Inflammatory macrophage treated with lipopolysaccharide for 1 hour (primary cell): ENCODE measurements around the gene PCGF3.
"Not testable (repeated sequence)": the region's sequence is repeated elsewhere in the genome, so short reads cannot be mapped to it uniquely, and the experiment has no call there.

Experiments
- DNase-seq, 2 donors: peaks; one replicate each; pipeline ENCODE4 v3.0.0-alpha.2; 2020 to 2022

The PCGF3 gene

GRCh38 chr4:725391-726234, 20.0 kb downstream of the PCGF3 start:
- DNase-seq, result no peak

DNA sequence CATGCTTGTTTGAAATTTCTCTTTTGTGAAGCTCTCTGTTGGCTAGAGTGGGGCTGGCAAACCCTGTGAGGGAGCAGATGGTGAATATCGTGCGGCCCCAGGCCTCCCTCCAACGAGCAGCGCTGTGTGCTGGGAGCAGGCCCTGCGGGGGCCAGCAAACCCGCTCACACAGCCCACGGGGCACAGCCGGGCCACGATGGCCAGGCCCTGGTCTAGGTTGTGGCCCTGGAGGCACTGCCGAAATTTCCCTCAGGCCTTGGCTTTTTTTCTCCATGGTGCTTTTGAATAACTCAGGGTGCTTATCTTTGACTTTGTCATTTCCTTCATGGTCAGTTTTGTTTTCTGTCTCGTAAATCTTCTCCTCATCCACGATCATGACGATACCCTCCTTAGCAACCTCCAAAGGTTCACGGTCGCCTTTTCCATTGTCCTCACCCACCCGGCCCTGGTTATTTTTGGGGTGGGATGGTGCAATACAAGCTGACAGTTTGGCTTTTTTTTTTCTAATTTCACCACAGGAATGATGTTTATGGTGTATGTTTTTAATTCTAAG, 20.7 kb downstream of the PCGF3 start:
- no peak for DNase-seq

DNA sequence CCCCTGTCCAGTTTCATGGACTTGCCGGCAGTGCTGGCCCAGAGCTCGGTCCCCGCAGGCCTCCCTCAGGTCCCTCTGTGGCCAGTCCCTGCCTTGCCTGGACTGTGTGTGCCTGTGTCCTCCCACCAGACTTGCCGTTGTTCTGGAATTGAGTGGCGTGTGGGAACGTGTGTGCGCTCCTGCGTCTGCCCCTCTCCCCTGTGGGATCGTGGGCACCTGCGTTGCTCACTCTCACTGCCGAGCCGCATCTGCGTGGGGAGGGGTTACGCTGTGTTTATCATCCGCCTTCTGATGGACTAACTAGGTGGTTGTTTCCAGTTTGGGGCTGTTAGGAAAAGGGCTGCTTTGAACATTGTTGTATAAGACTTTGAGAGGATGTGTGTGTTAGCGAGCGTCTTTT, 21.2 kb downstream of the PCGF3 start:
- no peak for DNase-seq

DNA sequence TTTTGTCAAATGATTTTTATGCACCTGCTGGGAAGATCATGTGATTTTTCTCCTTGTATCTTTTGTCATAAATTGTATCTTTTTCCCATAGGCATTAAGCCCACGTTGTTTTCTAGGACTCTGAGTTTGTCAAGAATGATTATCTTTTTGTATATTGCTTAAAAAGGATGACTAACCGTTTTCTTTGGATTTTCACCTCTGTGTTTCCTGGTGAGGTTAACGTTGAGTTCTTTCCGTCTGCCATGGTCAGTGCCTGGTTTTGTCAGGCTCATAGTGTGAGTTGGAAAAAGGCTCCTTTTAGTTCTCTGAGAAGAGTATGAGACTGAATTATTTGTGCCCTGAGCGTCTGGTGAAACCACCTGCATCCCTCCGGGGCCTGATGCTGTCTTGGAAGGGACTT, 21.9 kb downstream of the PCGF3 start:
- DNase-seq, result no peak

DNA sequence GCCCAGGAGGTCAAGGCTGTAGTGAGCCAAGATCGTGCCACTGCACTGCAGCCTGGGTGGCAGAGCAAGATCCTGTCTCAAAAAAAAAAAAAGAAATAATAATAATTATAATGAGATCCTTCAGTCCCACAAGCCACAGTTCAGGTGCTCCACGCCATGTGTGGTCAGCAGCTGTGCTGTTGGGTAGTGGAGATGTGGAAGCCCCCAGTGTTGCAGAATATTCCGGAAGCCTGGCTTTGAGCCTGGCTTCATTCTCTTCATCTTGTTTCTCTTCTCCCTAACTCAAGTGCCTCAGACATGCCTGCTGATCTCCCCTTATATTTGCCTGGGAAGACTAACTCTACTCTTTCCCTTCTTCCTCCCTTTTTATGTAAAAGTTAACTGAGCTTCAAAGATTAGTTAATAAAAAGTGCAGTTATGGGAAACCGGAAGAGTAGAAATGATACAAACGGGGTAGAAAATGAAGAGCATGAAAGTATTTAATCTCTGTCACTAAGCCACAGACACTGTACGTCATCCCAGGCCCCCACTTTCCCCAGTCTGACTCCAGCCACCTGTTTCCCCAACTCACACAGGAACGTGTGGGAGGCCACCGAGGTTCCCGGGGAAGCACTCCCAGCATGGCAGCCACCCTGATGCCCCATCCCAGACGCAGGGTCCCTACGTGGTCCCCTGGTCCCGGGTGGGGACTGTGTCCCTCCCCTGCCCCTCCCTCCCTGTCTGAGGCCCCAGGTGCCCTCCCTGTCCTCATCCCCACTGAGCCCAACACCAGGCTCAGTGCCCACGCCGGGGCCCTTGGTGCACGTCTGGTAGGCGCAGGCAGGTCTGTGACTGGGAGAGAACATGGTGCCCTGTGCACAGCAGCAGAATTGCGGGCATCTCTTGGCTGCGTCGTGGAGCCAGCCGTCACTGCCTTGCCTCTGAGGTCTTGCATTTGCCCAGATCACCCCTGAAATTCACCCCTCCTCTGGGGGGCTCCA, 24.0 kb downstream of the PCGF3 start:
- no peak for DNase-seq

DNA sequence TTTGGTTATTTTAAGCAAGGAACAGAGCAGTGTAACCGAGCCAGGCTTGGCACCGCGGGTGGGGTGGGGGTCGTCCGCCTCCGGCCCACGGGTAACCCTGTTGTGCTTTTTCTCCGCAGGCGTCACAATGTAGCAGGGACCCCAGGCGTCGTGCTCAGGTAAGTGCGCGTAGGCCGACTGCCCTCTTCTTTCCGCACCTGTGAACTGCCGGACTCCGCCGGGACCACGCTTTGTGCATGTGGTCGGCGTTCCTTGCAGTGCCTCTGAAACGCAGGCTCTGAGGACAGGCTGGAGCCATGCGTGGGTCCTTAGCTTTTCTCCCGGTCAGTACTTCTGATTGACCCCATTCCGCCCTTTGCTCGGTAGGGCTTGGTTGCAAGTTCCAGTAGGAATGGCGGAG, 24.9 kb downstream of the PCGF3 start:
- no peak for DNase-seq

- not testable (repeated sequence) for DNase-seq
Observed at GRCh38 chr4:730946-731904, 25.6 kb downstream of the PCGF3 start.

DNA sequence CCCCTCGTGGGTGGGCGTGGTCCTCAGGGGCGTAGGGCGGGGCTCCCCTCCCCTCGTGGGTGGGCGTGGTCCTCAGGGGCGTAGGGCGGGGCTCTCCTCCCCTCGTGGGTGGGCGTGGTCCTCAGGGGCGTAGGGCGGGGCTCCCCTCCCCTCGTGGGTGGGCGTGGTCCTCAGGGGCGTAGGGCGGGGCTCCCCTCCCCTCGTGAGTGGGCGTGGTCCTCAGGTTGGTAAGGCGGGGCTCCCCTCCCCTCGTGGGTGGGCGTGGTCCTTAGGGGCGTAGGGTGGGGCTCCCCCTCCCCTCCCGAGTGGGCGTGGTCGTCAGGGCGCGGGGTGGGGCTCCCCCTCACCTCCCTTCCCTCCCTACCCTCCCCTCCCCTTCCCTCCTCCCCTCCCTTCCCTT, 26.3 kb downstream of the PCGF3 start:
- DNase-seq, result not testable (repeated sequence)

GRCh38 chr4:732486-732885, 26.9 kb downstream of the PCGF3 start:
- DNase-seq, result no peak

DNA sequence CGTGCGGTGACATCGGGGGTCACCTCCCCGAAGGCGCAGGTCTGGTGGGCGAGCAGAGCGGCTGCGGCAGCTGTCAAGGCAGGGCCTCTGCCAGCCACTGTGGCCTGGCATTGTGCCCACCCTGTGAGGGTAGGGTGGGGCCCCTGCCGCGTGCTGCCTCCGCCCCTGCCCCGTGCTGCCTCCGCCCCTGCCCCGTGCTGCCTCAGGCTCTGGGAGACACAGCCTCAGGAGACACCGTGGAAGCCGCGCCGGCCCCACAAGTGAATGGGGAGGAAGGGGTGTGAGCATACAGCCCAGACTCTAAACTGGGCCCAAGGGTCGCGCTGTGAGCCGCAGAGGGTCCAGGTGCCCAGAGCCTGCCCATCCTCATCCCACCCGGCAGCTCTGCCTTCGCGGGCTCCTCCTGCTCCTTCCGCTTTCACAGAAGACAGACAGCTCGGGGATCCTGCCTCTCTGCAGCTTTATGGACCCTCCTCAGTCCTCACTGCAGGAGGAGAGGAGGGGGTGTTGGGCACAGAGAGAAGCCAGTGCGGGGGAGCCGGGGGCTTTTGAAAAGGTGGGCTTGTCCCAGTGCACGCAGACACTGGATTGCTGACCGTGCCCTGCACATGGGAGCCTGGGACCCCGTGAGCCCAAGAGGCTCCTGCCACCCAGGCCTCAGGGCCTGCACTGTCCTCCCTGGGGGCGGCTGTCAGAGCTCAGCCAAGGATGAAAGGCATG, 27.4 kb downstream of the PCGF3 start:
- no peak for DNase-seq

DNA sequence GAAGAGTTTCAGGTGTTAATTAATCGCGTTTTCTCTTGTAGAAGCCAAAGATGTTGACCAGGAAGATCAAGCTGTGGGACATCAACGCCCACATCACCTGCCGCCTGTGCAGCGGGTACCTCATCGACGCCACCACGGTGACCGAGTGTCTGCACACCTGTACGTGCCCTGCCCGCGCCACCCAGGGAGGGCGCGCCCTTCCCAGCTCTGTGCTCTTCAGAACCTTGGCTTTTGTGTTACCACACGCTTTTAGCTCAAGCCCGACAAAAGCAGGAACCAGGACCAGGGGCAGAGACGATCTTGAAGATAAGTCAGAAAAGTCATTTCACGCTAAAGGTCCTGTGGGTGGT, 28.0 kb downstream of the PCGF3 start:
- no peak for DNase-seq

DNA sequence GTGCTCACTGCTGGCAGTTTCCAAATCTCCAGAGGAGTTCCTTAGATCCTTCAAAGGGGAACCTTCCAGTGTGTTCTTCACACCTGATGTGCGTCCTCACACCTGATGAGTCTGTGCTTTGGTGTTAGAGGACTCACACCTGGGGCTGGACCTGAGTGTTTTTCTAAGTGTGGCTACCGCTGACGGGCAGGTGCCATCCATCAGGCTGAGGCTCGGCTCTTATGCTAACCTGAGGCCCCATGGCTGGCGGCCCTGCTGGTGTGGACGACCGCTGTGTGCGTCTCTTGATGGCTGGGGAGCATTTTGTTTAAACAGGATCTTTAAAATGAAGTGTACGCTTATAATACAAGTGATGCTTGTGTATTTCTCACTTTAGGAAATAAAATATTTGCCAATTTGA, 28.4 kb downstream of the PCGF3 start:
- DNase-seq, result no peak

DNA sequence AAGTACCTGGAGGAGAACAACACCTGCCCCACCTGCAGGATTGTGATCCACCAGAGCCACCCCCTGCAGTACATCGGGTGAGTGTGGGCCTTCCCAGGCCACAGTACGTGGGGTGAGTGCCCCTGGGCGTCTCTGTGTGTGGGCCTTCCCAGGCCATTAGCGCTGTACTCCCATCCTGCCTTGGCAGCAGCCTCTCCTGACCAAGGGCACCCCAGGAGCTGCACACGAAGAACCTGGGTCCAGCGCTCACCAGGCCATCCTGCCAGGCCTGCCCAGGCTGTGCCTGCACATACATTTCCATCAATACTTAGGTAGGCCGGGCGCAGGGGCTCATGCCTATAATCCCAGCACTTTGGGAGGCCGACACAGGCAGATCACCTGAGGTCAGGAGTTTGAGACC, 29.3 kb downstream of the PCGF3 start:
- no peak for DNase-seq

DNA sequence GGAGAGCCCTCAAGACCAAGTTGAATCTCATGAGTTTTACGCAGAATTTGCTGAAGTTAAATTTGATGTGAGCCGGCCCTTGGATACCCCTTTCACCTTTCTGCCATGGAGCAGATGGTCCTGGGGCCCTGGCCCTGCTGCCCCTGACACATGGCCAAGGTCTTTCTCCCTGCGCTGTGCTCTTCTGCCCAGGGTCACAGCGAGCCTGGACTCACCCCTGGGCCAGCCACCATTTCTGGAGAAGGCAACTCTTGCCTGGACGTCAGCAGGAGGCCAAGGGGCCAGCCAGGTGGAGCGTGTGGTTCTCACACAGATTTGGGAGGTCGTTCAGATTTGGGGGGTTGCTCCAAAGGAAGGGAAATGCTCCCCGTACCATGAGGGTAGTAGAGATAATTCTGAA, 30.0 kb downstream of the PCGF3 start:
- DNase-seq, result no peak

GRCh38 chr4:736561-736960, 30.9 kb downstream of the PCGF3 start:
- not testable (repeated sequence) for DNase-seq

- DNase-seq, result no peak
Observed at GRCh38 chr4:738781-739280, 33.2 kb downstream of the PCGF3 start.

GRCh38 chr4:739569-739968, 33.9 kb downstream of the PCGF3 start:
- no peak for DNase-seq

DNA sequence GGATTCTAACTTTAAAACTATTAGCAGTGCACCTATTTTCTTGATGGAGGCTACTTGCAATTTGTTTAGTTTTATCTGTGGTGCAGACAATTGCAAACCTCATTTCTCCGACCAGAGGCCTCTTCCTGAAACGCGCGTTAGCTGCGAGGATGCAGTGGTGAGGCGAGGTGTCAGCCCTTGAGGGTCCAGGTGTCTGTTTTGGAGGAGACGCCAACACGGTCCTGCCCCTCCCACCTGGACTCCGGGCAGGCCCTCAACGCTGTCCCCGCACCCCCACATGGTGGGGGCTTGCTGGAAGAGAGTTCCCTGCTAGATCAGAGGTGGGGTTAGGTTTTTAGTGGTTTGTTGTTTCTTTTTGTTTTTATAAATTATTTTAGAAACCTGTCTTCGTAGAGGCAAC, 34.4 kb downstream of the PCGF3 start:
- no peak for DNase-seq

DNA sequence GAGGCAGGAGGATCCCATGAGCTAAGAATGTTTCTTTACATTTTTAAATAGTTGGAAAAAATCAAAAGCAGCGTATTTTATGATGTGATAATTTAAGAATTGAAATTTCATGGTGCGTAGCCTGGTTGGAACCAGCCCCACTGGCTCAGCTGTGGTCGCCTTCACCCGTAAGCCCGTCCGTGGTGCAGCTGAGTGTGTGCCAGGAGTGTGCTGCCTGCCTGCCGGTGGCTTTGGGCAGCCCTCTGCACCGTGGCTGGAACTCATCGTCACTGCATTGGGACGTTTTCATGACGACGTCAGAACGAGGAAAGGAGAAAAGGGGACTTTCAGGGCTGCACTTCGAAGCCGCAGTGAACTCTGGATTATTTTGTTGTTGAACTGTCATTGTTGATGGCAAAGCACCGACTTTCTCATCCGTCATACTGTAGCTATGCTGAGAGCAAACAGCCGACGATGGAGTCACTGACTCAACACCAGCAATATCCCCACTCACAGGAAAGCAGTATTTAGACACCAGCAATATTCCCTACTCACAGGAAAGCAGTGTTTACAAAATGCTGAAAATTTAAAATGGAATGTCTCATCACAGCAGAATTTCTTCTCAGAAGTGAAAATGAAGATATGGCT, 35.1 kb downstream of the PCGF3 start:
- no peak for DNase-seq

DNA sequence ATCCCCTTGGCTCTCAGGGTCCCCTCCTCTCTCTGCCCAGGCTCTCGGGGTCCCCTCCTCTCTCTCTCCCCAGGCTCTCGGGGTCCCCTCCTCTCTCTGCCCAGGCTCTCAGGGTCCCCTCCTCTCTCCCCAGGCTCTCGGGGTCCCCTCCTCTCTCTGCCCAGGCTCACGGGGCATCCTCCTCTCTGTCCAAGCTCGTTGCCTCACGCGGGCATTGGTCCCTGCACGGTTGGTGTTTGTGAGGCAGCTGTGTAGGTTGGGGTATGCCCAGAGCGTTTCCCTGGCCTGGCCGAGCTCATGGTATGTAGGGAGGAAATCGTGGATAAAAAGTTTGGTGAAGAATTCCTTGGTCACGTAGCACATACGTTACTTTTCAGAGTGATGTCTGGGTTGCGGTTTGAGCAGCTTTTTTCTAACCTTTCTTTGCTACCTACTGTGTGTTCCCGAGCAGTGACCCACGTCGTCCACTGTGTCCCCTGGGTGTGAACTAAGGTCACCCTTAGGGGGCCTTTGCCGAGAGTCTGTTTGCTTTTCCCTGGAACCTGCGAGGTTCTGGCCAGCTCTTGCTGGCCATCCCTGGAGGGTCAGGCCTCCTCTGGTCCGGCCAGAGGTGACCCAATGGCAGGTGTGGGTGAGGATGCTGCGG, 36.6 kb downstream of the PCGF3 start:
- DNase-seq, result no peak
